ENCODE measurements around the gene ZNF175.

GRCh38 chr19:51530616-51531015 lies 40.5 kb upstream of the ZNF175 start:
- TF ChIP-seq, protein P1, sequence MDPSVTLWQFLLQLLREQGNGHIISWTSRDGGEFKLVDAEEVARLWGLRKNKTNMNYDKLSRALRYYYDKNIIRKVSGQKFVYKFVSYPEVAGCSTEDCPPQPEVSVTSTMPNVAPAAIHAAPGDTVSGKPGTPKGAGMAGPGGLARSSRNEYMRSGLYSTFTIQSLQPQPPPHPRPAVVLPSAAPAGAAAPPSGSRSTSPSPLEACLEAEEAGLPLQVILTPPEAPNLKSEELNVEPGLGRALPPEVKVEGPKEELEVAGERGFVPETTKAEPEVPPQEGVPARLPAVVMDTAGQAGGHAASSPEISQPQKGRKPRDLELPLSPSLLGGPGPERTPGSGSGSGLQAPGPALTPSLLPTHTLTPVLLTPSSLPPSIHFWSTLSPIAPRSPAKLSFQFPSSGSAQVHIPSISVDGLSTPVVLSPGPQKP (IDR thresholded peaks at IDR 0.05; ENCODE audit: low read depth, low read length), result no peak
- TF ChIP-seq, protein P2, sequence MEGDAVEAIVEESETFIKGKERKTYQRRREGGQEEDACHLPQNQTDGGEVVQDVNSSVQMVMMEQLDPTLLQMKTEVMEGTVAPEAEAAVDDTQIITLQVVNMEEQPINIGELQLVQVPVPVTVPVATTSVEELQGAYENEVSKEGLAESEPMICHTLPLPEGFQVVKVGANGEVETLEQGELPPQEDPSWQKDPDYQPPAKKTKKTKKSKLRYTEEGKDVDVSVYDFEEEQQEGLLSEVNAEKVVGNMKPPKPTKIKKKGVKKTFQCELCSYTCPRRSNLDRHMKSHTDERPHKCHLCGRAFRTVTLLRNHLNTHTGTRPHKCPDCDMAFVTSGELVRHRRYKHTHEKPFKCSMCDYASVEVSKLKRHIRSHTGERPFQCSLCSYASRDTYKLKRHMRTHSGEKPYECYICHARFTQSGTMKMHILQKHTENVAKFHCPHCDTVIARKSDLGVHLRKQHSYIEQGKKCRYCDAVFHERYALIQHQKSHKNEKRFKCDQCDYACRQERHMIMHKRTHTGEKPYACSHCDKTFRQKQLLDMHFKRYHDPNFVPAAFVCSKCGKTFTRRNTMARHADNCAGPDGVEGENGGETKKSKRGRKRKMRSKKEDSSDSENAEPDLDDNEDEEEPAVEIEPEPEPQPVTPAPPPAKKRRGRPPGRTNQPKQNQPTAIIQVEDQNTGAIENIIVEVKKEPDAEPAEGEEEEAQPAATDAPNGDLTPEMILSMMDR (IDR thresholded peaks at IDR 0.05), result no peak
- TF ChIP-seq EP300 (IDR thresholded peaks at IDR 0.05) (no peak), REST (IDR thresholded peaks at IDR 0.05) (no peak), POLR2A (IDR thresholded peaks at IDR 0.05; ENCODE audit: low read length) (no peak), RAD21 (conservative IDR thresholded peaks at IDR 0.05 in 1 of 2, IDR thresholded peaks at IDR 0.05 in 1 of 2) (no peak), ESRRA (IDR thresholded peaks at IDR 0.05; ENCODE audit: borderline replicate concordance, low read length) (no peak), CEBPB (IDR thresholded peaks at IDR 0.05) (no peak), BCL3 (IDR thresholded peaks at IDR 0.05) (no peak), CHD4 (IDR thresholded peaks at IDR 0.05; ENCODE audit: borderline replicate concordance) (no peak), JUNB (IDR thresholded peaks at IDR 0.05) (no peak), MYC (IDR thresholded peaks at IDR 0.05; ENCODE audit: borderline replicate concordance, low read length) (no peak)

All from A549 (cell line).